Coronary artery (tissue), 2 donors: Measurements from ENCODE around the gene GSK3A.

Experiments
- DNase-seq: peaks from one replicate; pipeline ENCODE4 v3.0.0-alpha.2; 2017; ENCODE audit warnings: low spot score
- H3K27ac ChIP-seq, 2 donors: fragments of 200-600 bp; sonication (generic); one replicate each; pipeline ENCODE4 v1.5.1; 2016 to 2019
- H3K4me3 ChIP-seq: fragments of 200-600 bp; sonication (generic); 2 replicates; pipeline ENCODE4 v1.5.1; 2016; ENCODE audit warnings: mild to moderate bottlenecking, moderate library complexity
- CTCF ChIP-seq: fragments of 200-600 bp; sonication (generic); IDR thresholded peaks from one replicate; pipeline ENCODE4 v1.5.1; 2019; ENCODE audit warnings: antibody characterized with exemption

Gene GSK3A

GRCh38 chr19:42229301-42229854, 13.0 kb downstream of the GSK3A start:
- no peak for DNase-seq
- Histone ChIP-seq H3K4me3 (no peak overlapping the region), H3K27ac (no peak overlapping the region)
- TF ChIP-seq CTCF: no peak

GRCh38 chr19:42228641-42229040, 13.8 kb downstream of the GSK3A start:
- Histone ChIP-seq H3K4me3 (no peak overlapping the region), H3K27ac (no peak overlapping the region)
- TF ChIP-seq CTCF: no peak
- DNase-seq: no peak

- no peak for TF ChIP-seq CTCF
- no peak overlapping the region for H3K4me3 ChIP-seq
- H3K27ac ChIP-seq: no peak overlapping the region
- no peak for DNase-seq
Measured at GRCh38 chr19:42226886-42227285, 15.5 kb downstream of the GSK3A start.

- no peak overlapping the region for H3K27ac ChIP-seq
- TF ChIP-seq CTCF: no peak
- DNase-seq: no peak
- H3K4me3 ChIP-seq: no peak overlapping the region
Measured at GRCh38 chr19:42225718-42226292, 16.6 kb downstream of the GSK3A start.

GRCh38 chr19:42224940-42225717, 17.3 kb downstream of the GSK3A start:
- DNase-seq: no peak
- Histone ChIP-seq H3K4me3 (no peak overlapping the region), H3K27ac (no peak overlapping the region)
- no peak for TF ChIP-seq CTCF

- no peak for DNase-seq
- Histone ChIP-seq H3K4me3 (peak overlapping the region; percentile 78), H3K27ac (peak overlapping the region in 1 of 2 donors; percentile 77)
- TF ChIP-seq CTCF: no peak
Measured at GRCh38 chr19:42220751-42221097, 21.7 kb downstream of the GSK3A start.
